T1000 (cell line): ENCODE results near the gene FAM167B.

Experiments used
- DNase-seq: peaks from one replicate; lab custom pipeline; 2025; ENCODE audit warnings: mixed read lengths; lab: John Stamatoyannopoulos, UW

FAM167B gene

DNA sequence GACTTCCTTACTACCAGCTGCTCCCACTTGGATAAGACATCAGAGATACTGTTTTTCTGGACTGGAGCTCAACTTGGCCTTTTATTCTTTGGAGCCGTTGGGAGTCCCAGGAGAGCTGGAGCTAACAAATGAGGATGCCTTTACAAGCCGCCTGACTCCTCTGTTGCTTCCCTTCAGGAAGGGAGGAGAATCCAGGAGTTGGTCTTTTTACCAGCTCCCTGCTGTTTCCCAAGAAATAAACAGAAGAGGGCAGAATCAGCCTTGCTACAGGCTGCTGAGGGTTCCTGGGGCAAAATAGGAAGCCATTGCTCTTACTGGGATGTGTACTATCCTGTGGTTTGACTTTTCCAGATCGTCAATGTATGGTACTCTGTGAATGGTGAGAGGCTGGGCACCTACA lies 23.3 kb upstream of the FAM167B start:
- no peak for DNase-seq

DNA sequence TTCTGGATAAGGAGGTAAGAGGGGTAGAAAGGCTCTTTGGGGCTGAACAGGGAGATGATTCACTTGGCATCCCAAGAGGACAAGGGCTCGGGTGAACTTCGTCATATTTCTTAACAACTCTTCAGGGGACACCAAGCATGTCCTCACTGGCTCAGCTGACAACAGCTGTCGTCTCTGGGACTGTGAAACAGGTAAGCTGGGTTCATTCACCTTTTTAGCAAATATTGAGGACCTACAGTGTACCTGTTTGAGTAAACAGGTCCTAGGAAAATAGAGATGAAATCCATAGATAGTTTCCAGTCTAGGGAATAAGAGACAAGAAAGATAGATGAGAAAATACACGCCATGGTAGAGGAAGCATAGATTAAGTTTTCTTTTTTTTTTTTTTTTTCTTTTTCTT lies 22.7 kb upstream of the FAM167B start:
- no peak for DNase-seq

DNA sequence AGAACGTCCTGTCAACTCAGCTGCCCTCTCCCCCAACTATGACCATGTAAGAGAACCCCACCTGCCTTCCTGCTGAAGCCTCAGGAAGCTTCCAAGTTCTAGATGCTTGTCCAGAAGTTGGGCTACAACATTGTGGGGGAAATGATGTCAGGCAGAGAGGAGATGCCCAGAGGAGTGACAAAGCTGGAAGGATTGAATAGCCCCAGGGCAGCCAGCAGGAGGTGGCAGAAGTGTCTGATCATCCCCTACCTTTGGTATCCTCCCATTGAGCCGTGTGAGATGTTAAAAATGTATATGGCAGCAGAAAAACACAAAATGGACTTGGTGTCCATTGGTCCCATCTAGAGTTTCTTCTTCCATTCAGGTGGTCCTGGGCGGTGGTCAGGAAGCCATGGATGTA lies 18.3 kb upstream of the FAM167B start:
- DNase-seq: no peak

DNA sequence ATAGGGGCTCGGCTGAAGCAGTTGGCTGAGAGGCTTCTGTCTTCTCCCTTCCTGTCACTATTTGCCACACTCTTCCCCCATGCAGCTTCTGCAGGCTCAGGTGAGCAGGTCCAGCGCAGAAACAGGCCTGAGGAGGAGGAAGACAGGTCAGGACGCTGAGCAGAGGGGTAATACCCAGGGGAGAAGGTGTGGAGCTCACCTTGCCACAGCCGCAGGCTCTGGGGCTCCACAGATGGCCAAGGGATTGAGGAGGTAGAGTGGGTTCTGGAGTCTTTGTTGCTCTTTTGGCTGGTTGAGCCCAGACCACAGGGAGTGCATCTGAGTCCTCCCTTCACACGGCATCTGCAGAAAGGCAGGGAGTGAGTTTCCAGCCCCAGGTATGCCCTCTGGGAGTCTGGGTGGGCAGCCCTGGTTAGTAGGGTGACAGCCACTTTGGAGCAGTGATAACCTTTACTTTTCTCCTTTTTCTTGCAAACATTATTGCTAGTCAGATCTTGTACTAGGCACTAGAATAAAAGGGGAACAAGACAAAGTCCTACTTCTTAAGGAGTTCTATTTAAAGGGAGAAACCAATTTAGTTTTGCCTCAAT lies 15.1 kb upstream of the FAM167B start:
- no peak for DNase-seq

DNA sequence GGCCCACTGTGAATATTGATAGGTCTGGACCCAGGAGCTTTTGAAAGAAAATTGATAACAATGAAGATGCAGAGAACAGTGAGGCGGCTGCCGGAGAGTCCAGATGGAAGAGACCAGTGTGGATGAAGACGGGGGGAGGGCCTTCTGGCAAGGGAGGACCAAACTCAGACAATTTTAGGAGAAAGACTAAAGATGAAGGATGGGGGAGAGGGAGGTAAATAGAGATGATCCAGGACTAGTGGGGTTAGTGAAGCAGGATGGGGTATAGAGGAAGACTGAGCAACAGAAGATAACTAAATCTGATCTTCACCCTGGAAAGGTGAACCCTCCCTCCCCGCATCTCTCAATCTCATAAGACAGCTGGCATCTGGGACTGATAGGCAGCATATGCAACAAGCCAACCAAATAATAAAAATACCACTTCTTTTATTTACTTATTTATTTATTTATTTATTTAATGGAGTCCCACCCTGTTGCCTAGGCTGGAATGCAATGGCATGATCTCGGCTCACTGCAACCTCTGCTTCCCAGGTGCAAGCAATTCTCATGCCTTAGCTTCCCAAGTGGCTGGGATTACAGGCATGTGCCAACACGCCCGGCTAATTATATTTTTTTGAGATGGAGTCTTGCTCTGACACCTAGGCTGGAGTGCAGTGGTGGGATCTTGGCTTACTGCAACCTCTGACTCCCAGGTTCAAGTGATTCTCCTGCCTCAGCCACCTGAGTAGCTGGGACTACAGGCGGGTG lies 14.3 kb upstream of the FAM167B start:
- no peak for DNase-seq

DNA sequence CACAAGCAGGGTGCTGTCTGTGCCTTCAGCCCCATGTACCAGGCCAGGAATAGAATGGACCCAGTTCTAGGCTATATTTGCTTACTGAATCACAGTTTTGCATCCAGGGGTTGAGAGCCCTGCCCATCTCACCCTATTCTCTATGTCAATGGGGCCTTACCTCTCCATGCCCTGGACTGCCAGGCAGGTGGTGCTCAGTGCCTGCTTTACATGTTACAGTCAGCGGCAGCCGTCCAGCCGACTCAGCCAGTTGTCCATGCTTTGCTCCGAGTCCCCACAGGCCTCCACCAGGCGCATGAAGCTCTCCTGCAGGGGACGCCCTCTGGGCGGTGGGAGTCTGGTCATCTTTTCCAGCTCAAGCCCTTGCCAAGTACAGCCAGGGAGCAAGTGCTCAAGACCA lies 12.2 kb upstream of the FAM167B start:
- no peak for DNase-seq

DNA sequence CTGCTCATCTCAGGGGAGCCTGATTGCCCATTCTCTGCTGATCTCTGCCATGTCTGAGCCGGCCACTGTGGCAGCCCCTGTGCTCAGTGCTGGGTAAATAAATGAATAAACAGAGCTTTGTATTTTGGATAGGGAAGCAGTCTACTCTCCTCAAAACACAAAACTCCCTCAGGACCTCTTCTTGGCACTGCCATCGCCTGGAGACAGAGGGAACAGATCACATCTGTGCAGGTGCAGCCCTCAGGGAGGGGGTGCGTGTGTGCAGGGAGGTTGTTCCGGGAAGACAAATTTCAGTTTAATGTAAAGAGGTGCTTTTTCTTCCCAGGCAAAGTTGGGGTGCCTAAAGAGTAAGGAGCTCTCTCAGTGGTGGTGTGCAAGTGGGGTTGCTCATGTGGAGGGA lies 7.7 kb upstream of the FAM167B start:
- no peak for DNase-seq

DNA sequence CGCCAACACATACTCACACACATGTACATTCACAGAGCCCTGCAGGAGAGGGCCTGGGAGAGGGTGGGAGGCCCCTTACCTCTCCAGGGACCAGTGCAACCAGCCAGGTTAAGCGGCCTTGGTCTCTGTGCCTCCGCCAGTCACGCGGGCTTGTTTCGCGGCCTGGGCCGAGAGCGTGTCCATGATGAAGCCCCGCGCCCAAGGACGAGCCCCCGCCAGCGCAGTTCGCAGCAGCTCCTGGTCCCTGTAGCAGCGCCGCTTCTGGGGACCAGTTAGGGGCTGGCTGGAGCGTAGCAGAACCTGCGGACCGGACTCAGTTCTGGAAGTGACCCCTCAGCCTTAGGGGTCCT lies 7.3 kb upstream of the FAM167B start:
- DNase-seq: no peak

DNA sequence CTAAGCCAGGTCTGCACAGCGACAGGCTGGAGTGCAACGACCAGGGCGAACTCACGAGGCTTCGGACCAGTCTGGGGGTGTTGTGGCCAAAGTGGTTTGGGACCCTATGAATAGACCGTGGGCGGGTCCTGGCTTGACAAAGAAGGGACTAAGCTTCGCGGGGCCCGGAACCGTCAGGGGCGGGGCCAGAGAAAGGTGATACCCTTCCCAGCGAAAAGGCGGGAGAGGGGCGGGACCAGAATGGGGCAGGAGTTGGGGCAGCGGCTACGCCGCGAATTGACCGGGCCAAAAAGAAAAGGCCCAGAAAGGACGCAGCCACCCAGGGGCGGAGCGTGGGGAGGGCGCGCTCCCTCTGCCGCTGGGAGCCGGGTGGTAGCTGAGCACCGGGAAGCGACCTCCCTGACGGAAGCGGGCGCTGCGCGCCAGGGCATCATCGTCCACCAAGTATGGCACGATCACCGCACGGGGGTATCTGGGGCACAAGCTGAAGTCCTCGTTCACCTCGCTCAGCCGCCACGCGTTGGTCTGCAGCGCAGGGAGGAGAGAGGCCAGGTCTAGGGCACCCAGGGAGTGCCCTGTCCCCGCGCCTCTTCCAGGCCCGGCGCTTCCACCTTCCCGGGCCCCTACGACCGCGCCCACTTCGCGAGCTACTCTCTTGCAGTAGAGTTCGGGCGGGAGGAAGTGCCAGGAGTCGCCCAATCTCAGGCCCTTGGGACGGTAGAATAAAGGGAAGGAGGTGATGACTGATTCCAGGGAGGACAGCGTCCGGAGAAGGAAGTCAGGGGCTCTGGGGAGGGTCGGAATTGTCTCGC lies 6.7 kb upstream of the FAM167B start:
- DNase-seq: no peak

DNA sequence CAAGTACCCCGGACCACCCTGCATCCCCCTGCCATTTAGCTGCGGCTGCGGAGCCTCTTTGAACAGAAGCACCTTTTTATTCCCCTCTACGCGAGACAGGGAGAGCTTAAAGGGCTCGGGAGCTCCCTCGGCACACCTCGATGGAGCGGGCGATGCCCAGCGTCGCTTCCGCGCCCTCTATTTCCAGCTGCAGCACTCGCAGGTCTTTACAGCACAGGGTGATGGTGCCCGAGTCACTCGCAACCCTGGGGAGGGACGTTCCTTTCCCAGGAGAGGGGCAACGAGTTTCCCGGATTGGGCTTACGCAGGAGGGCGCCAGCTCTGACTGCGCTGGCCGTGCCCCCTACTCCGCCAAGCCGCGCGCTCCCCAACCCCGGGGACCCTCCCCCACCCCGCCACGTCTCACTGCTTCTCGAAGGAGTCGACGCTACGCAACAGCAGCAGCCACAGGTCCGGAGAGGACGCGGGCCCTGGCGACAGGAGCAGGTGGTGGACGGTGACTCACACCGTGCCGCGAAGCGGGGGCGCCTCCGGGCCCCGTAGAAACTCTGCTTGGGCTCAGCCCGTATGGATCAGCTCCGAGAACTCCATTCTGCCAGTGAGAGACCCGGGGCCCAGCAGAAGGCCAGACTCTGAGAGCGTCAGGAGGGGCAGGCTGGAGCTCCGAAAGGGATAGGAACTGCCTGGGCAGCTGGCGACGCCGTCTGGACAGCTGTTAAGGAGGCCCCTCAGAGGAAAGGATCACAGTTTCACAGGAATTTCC lies 5.8 kb upstream of the FAM167B start:
- no peak for DNase-seq

DNA sequence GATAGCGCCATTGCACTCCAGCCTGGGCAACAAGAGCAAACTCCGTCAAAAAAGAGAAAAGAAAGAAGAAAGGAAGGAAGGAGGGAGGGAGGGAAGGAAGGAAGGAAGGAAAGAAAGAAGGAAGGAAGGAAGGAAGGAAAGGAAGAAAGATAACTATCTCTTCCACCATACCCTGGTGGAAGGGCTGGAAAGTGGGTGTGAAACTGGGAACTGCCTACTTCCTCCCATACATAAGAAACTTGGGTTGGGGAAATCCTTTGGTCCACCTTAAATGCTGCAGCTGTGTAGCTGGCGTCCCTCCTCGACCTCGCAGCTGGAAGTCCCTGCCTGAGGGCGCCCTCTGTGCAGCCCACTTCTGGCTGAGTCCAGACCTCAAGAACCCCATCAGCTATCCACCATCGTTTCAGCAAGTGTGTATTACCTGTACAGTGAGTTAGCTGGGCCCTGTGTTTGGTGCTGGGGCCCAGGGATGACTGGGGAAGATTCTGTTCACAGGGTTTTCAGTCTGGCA lies 4.6 kb upstream of the FAM167B start:
- no peak for DNase-seq

DNA sequence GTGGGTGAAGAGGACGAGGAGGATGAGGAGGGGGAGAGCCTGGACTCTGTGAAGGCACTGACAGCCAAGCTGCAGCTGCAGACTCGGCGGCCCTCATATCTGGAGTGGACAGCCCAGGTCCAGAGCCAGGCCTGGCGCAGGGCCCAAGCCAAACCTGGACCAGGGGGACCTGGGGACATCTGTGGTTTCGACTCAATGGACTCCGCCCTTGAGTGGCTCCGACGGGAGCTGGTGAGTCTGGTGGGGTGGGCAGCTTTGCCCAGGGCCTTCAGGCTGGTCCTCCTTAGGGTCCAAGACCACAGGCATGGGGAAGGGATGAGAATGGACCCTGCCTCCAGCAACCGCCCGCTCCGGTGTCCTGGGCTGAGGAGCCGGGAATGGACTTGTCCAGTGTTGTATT lies 430 bp downstream of the FAM167B start:
- DNase-seq: no peak

DNA sequence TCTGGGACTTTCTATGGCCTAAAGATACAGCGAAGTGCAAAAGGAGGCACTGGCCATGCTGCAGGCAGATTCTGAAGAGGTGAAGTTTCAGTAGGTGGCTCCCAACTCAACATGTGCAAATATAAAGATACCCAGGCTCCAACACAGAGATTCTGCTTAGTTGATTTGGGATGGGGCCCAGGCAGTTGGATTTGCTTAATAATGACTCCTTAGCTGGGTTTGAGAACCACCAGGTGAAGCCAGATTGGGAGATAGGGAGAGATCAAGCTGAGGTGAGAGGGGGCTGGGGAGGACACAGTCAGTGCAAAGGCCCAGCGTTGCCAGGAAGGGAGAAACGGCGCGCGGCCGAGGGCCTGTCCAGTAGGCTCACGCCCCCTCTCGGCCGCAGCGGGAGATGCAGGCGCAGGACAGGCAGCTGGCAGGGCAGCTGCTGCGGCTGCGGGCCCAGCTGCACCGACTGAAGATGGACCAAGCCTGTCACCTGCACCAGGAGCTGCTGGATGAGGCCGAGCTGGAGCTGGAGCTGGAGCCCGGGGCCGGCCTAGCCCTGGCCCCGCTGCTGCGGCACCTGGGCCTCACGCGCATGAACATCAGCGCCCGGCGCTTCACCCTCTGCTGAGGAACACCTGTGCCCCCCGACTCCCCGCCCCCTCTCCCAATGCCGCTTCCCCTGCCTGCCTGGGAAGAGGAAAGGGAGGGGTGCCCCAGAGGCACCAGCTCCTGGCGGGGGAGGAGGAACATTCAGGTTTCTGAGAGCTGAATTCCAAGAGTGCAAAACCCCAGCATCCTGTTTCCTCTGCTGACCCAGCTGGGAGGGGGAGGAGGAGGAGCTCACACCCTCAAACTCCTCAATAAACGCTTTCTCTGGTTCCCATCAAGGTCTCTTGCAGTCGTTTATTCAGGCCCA lies 1.2 kb downstream of the FAM167B start:
- no peak for DNase-seq

DNA sequence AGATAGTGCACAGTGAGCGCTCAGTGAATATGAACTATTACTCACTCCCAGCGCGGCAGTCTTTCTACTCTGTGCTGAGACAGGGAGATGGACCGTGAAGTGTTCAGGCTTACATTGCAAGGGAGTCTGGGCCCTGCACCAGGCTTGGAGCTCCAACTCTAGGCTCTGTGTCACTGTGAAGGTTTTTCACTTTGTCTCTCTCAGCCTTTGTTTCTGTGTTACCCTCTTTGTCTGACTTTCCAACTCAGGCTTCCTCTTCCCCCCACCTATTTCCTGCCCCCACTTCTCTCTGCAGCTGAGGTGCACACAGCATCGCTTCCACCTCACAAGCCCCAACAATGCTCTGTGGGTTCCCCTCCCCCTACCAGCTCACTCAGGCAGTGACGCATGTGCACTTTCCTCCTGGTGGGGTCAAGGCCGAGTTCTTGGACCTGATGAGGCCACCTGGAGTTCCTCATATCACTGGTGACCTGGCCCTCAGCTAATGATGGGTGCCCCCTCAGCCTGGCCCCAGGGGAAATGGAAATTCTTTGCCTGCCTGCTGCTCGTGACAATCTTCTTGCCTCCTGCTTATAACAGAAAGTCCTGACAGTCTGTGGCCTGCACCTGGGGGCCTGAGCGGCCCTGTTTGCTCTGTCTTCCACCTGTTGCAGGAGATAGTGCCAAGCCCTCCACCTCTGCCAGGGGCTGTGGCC lies 3.0 kb downstream of the FAM167B start:
- DNase-seq: no peak

DNA sequence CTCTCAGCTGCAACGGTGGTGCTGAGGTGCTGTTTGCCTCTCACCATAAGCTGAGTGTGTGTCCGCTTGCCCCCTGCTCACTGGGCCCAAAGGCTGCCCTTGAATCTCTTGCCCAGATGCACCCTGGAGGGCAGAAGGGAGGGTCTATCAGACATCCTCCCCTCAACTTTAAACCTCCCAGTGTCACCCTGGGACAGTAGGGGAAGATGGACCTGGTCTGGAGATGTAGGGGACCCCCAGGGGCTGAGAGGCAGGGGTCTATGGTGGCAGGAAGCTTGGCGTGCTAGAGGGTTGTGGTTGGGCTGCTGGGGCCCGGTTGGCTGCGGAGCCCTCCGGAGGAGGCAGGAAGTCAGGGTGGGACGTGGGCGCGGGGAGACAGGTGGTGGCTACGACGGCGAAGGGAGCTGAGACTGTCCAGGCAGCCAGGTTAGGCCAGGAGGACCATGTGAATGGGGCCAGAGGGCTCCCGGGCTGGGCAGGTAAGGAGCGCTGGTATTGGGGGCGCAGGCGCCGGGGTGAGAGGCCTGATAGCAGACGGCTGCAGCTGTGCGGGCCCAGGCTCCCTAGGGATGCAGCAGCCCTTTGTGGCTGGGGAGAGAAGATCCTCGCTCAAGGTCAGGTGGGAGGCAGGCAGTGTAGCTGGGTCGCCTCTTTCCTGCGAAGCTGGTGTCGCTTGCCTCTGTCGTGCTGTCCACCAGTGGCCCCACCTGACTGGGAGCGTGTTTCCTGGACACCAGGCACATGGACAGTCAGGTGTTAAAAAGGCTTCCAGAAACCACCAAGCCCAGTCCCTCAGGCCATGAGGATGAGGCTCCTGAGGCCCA lies 4.1 kb downstream of the FAM167B start, which contains the start of gene LCK:
Gene LCK, plus strand, starts transcription at position 373 of the 824 bp plus-strand sequence. CDS start 23,065 bp downstream, outside the sequence.
- no peak for DNase-seq

DNA sequence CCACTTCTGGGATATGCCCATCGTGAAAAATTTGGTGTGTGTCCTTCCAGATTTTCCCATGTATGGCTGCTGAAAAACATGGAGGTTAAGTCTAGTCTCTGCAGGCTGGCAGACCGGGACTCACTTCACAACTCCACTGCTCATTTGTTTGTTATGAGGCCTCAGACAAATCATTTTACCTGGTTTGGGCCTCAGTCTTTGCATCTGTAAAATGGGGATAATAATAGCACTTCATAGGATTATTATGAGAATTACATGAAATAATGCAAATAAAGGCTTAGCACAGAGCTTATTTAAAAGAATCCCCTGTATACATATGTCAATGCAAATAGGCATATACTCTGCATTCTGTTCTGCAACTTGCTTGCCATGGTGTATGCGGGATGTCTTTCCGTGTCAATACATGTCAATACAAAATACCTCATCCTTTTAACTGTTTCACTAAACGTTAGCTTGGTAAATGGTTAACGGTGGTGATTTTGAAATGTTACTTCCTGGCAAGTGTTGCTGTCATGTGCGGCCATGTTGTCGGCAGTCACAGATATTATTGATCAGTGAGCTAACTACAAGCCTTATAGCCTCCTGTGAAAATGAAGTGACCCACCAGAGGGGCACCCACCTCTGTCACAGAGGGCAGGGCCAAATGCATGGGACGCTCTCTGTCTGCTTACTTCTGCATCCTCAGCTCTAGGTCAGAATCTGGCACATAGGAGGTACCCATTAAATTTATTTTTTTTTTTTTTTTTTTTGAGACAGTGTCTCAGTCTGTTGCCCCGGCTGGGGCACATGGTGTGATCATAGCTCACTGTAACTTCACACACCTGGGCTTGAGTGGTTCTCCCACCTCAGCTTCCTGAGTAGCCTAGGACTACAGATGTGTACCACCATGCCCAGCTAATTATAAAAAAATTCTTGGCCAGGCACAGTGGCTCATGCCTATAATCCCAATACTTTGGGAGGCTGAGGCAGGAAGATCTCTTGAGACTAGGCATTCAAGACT lies 8.3 kb downstream of the FAM167B start:
- no peak for DNase-seq

DNA sequence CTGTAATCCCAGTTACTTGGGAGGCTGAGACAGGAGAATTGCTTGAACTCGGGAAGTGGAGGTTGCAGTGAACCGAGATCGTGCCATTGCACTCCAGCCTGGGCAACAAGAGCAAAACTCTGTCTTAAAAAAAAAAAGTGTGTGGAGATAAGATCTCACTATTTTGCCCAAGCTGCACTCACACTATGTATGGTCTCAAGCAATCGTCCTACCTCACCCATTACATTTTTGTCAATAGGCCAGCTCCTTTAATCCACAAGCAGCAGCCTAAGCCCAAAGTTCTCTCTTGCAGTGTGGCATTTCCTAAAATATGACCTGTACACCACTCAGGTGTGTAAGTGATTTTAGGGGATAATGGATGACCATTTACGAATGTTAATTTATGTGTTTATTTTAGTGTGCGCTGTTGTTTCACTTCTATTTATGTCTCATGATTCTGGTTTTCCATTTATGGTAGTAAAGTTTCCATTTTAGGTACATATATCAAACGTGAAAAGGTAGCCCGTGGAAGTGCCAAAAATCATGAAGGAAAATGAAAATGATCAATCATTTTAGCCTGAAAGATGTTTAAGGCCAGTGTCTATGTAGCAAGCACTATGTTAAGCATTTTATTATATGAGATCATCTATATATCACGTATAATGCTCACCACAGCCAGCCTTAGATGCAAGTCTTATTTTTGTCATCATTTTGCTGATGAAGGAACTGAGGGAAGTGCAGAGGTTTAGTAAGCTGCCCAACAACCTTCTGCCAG lies 9.6 kb downstream of the FAM167B start:
- DNase-seq: no peak

DNA sequence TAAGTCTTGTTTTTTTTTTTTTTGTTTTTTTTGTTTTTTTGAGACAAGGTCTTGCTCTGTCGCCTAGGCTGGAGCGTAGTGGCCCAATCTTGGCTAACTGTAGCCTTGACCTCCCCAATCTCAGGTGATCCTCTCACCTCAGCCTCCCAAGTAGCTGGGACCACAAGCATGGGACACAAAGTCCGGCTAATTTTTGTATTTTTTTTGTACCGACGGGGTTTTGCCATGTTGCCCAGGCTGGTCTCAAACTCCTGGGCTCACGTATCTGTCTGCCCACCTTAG lies 10.1 kb downstream of the FAM167B start:
- no peak for DNase-seq
